Muscle of leg (tissue), 11 donors: Measurements from ENCODE around the gene MEAK7. TPM values are rescaled to one million over a fixed set of nuclear protein-coding genes. Genes with fewer than 3 reads are reported as not detected.
A peak's percentile ranks its signal among the peaks of the same experiment; 100 is the strongest.

Experiments
- DNase-seq: peaks from one replicate; pipeline ENCODE4 v3.0.0; 2013
- H3K27ac ChIP-seq: one replicate; pipeline ENCODE4 v1.5.1; 2013; ENCODE audit warnings: mild to moderate bottlenecking, low read length, control low read depth
- H3K27me3 ChIP-seq: one replicate; pipeline ENCODE4 v1.6.1; 2013; ENCODE audit warnings: low read length; ENCODE audit not compliant: control insufficient read depth, insufficient read depth
- H3K36me3 ChIP-seq: one replicate; pipeline ENCODE4 v1.6.1; 2013; ENCODE audit warnings: low read length; ENCODE audit not compliant: control insufficient read depth, insufficient read depth
- H3K4me1 ChIP-seq: one replicate; pipeline ENCODE4 v1.6.1; 2013; ENCODE audit warnings: low read length; ENCODE audit not compliant: control insufficient read depth, insufficient read depth
- H3K4me3 ChIP-seq: one replicate; pipeline ENCODE4 v1.5.1; 2013; ENCODE audit warnings: low read length, control low read depth
- H3K9me3 ChIP-seq: replicated peaks from 2 replicates; pipeline ENCODE4 v1.6.1; 2013; ENCODE audit warnings: low read depth, low read length; ENCODE audit not compliant: control insufficient read depth
- WGBS: methylation state at CpG from one replicate; pipeline ENCODE4 v1.1.5; 2013; ENCODE audit warnings: missing lambda C conversion rate; ENCODE audit not compliant: insufficient coverage; 5-methylcytosine and 5-hydroxymethylcytosine counted together
- polyA plus RNA-seq, 8 donors: library from polyadenylated mRNA; unstranded; fragments of 120-200 nt; gene quantifications; one replicate each; pipeline versions ENCODE4 v1.2.1 to v1.2.3, GENCODE V29; 2013; ENCODE audit warnings: inconsistent platforms in 1 of 8, low replicate concordance in 1 of 8; ENCODE audit not compliant: insufficient read length in 8 of 8, insufficient read depth in 1 of 8
- total RNA-seq: library from RNA; stranded (reverse); fragments of 120-200 nt; gene quantifications from one replicate; pipeline ENCODE4 v1.2.4, GENCODE V29; 2013

Gene MEAK7
- total and polyA plus RNA-seq, 9 donors = 7.9 to 13.2 (median 9.3) TPM

GRCh38 chr16:84495506-84495905, 9.0 kb downstream of the MEAK7 start:
- no peak overlapping the region for H3K4me3 ChIP-seq
- WGBS = 92% methylated on average over 11 of the region's 11 CpGs
- peaks cover 3% of the 10 kb centered on the region for H3K9me3 ChIP-seq
- H3K27me3 ChIP-seq = no peaks in the 10 kb centered on the region
- H3K36me3 ChIP-seq = peaks cover 41% of the 10 kb centered on the region
- DNase-seq = no peak
- H3K27ac ChIP-seq = no peak overlapping the region
- no peaks in the 10 kb centered on the region for H3K4me1 ChIP-seq

- WGBS = 75% methylated on average over 7 of the region's 8 CpGs
- H3K36me3 ChIP-seq = peaks cover 39% of the 10 kb centered on the region
These were observed 15.3 kb downstream of the MEAK7 start for GRCh38 chr16:84489131-84489530.

GRCh38 chr16:84487358-84487757, 17.1 kb downstream of the MEAK7 start:
- WGBS = 84% methylated on average over 5 of the region's 8 CpGs
- no peak for DNase-seq
- Histone ChIP-seq H3K36me3 (peaks cover 41% of the 10 kb centered on the region), H3K9me3 (no peaks in the 10 kb centered on the region), H3K4me1 (peaks cover 8% of the 10 kb centered on the region), H3K27ac (no peak overlapping the region), H3K4me3 (no peak overlapping the region), H3K27me3 (no peaks in the 10 kb centered on the region)

More at GRCh38 chr16:84489131-84489530, 15.3 kb downstream of the MEAK7 start:
- Histone ChIP-seq H3K27ac (no peak overlapping the region), H3K27me3 (no peaks in the 10 kb centered on the region), H3K4me3 (no peak overlapping the region), H3K9me3 (peaks cover 3% of the 10 kb centered on the region), H3K4me1 (no peaks in the 10 kb centered on the region)
- no peak for DNase-seq

- H3K9me3 ChIP-seq = no peaks in the 10 kb centered on the region
- WGBS = 95% methylated on average over 11 of the region's 17 CpGs
- DNase-seq = no peak
- H3K27me3 ChIP-seq = no peaks in the 10 kb centered on the region
- H3K4me3 ChIP-seq = no peak overlapping the region
- peaks cover 47% of the 10 kb centered on the region for H3K36me3 ChIP-seq
- H3K4me1 ChIP-seq = peaks cover 14% of the 10 kb centered on the region
- H3K27ac ChIP-seq = no peak overlapping the region
These were observed 17.8 kb downstream of the MEAK7 start for GRCh38 chr16:84486551-84487235.

- H3K27ac ChIP-seq = no peak overlapping the region
- no peaks in the 10 kb centered on the region for H3K9me3 ChIP-seq
- no peaks in the 10 kb centered on the region for H3K27me3 ChIP-seq
- no peak for DNase-seq
- no peak overlapping the region for H3K4me3 ChIP-seq
- WGBS = 85% methylated on average over 13 of the region's 14 CpGs
- peaks cover 50% of the 10 kb centered on the region for H3K36me3 ChIP-seq
- H3K4me1 ChIP-seq = peaks cover 14% of the 10 kb centered on the region
These were observed 18.3 kb downstream of the MEAK7 start for GRCh38 chr16:84486126-84486525.

GRCh38 chr16:84485255-84486010, 19.0 kb downstream of the MEAK7 start:
- Histone ChIP-seq H3K9me3 (no peaks in the 10 kb centered on the region), H3K27me3 (no peaks in the 10 kb centered on the region), H3K4me1 (peaks cover 14% of the 10 kb centered on the region), H3K27ac (no peak overlapping the region), H3K4me3 (no peak overlapping the region), H3K36me3 (peaks cover 56% of the 10 kb centered on the region)
- WGBS = 92% methylated on average over 16 of the region's 16 CpGs
- DNase-seq = no peak

- WGBS = 39% methylated on average over 9 of the region's 15 CpGs
- H3K27ac ChIP-seq = no peak overlapping the region
- peak; percentile 65 for DNase-seq
- H3K9me3 ChIP-seq = no peaks in the 10 kb centered on the region
- no peaks in the 10 kb centered on the region for H3K27me3 ChIP-seq
- peaks cover 61% of the 10 kb centered on the region for H3K36me3 ChIP-seq
- no peak overlapping the region for H3K4me3 ChIP-seq
- peaks cover 14% of the 10 kb centered on the region for H3K4me1 ChIP-seq
These were observed 19.7 kb downstream of the MEAK7 start for GRCh38 chr16:84484579-84485254.

- peaks cover 58% of the 10 kb centered on the region for H3K36me3 ChIP-seq
- H3K27me3 ChIP-seq = no peaks in the 10 kb centered on the region
- 93% methylated on average over 16 of the region's 19 CpGs for WGBS
- peaks cover 14% of the 10 kb centered on the region for H3K4me1 ChIP-seq
- DNase-seq = no peak
- no peak overlapping the region for H3K27ac ChIP-seq
- H3K9me3 ChIP-seq = no peaks in the 10 kb centered on the region
- no peak overlapping the region for H3K4me3 ChIP-seq
These were observed 20.4 kb downstream of the MEAK7 start for GRCh38 chr16:84483882-84484565.

- peaks cover 61% of the 10 kb centered on the region for H3K36me3 ChIP-seq
- no peaks in the 10 kb centered on the region for H3K27me3 ChIP-seq
- H3K27ac ChIP-seq = no peak overlapping the region
- H3K9me3 ChIP-seq = no peaks in the 10 kb centered on the region
- DNase-seq = no peak
- H3K4me3 ChIP-seq = no peak overlapping the region
- WGBS = 89% methylated on average over 19 of the region's 25 CpGs
- H3K4me1 ChIP-seq = peaks cover 14% of the 10 kb centered on the region
These were observed 21.2 kb downstream of the MEAK7 start for GRCh38 chr16:84482951-84483881.
